Measurements from ENCODE around the gene RASSF5. TPM values are rescaled to one million over a fixed set of nuclear protein-coding genes. Genes with fewer than 3 reads are reported as not detected.

Gene RASSF5
- total and polyA plus RNA-seq, 10 of the 15 experiments (the other 5 are each of a cell fraction or from before 2014, with no cell fraction given) = 14.0 to 89.6 (median 68.9) TPM

GRCh38 chr1:206507284-206508129 is at the start of gene RASSF5 (continued):
- no peak for TF ChIP-seq NR2C2 (IDR thresholded peaks at IDR 0.05; ENCODE audit: borderline replicate concordance, control insufficient read depth, insufficient read length, low read depth)
- TF ChIP-seq LARP7 (IDR thresholded peaks at IDR 0.05) = peak; percentile 79
- TF ChIP-seq ZBTB4 (CRISPR knock-in tag; IDR thresholded peaks at IDR 0.05) = no peak
- no peak for TF ChIP-seq FOXK2 (IDR thresholded peaks at IDR 0.05)
- TF ChIP-seq CBFB (IDR thresholded peaks at IDR 0.05; ENCODE audit: low read depth) = peak; percentile 53; the same call in 1 of the 2 replicates
- TF ChIP-seq ATF2 (IDR thresholded peaks at IDR 0.05; ENCODE audit: low read length) = no peak
- no peak; the same call in 1 of the 2 replicates for TF ChIP-seq NR2C1 (IDR thresholded peaks at IDR 0.05)
- TF ChIP-seq MTA3 (IDR thresholded peaks at IDR 0.05; ENCODE audit: borderline replicate concordance, low read length) = no peak
- TF ChIP-seq ZBTB33 (IDR thresholded peaks at IDR 0.05) = no peak
- TF ChIP-seq ASH2L (IDR thresholded peaks at IDR 0.05; ENCODE audit: borderline replicate concordance, low read depth) = no peak
- 0 out of 2 replicates have a peak, but pooled peaks have one; percentile 22 for TF ChIP-seq NR2F1 (conservative IDR thresholded peaks at IDR 0.05)
- no peak for TF ChIP-seq MEF2A (IDR thresholded peaks at IDR 0.05; ENCODE audit: insufficient read depth, low read depth, low read length)
- TF ChIP-seq RBBP5 (conservative IDR thresholded peaks at IDR 0.05) = no peak
- no peak for TF ChIP-seq KLF5 (IDR thresholded peaks at IDR 0.05; ENCODE audit: partially characterized antibody)
- no peak for TF ChIP-seq CREM (IDR thresholded peaks at IDR 0.05; ENCODE audit: low read depth)
- no peak for TF ChIP-seq RELA (IDR thresholded peaks at IDR 0.05; ENCODE audit: borderline replicate concordance, partially characterized antibody)
- no peak for TF ChIP-seq SPI1 (IDR thresholded peaks at IDR 0.05; ENCODE audit: borderline replicate concordance, insufficient read depth, low read depth, low read length)
- no peak for TF ChIP-seq RAD51 (IDR thresholded peaks at IDR 0.05)
- peak; percentile 63; the same call in 1 of the 2 replicates for TF ChIP-seq YY1 (IDR thresholded peaks at IDR 0.05; ENCODE audit: low read depth, low read length)
- no peak for TF ChIP-seq FOS (IDR thresholded peaks at IDR 0.05; ENCODE audit: borderline replicate concordance, extremely low read depth, insufficient read length)
- no peak for TF ChIP-seq RCOR1 (conservative IDR thresholded peaks at IDR 0.05; ENCODE audit: low read depth, low read length)
- no peak for TF ChIP-seq IRF5 (IDR thresholded peaks at IDR 0.05; ENCODE audit: borderline replicate concordance)
